IPS DF 4.7 (cell line): ENCODE data around the gene VOPP1.
"Not testable (repeated sequence)": the region's sequence is repeated elsewhere in the genome, so short reads cannot be mapped to it uniquely, and the experiment has no call there.

ENCODE experiments used
- DNase-seq: peaks from one replicate; pipeline ENCODE4 v3.0.0-alpha.2; 2013; ENCODE audit warnings: low spot score; ENCODE audit errors: extremely low read depth

VOPP1 gene, protein sequence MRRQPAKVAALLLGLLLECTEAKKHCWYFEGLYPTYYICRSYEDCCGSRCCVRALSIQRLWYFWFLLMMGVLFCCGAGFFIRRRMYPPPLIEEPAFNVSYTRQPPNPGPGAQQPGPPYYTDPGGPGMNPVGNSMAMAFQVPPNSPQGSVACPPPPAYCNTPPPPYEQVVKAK

DNA sequence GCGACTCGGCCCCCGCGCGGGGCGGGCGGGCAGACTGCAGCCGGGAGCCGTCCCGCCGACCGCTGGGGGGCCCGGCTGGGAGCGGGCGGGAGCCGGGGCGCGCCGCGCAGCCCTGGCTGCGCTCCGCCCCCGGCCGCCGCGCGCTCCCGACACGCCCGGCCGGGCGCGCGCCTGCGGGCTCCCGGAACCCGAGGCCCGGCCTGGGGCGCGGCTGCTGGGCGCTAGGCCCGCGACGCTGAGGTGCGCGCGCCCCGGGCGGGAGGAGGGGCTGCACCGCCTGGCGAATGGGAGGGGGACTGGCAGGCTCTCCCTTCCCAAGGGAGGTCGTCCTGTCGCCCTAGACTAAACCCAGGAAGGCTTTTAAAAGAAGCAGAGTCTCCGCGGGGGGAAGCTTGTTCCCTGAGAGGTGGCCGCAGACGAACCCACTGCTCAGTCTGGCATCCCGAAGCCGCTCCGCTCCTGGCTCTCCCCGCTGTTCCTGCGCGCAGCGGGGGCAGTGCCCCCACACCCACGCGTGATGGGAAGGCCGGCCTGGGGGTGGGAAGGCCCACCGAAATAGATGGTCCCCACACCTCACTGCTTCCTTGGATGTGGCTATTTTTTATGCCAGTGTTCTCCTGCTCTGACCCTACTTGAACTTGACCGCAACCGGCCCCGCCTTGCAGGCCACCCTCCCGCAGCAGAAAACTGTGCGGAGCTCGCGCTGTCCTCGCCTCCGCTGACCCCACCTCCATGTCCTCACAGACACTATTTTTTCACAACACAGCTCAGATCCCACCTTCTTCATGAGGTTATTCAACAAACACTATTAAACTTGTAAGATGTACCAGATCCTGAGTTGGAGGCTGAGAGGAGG is at the start of gene VOPP1:
TSS of gene VOPP1 (minus strand) at position 125 of the 856 bp plus-strand sequence. CDS start 178 bp downstream, outside the sequence.
- DNase-seq, result no peak

- no peak for DNase-seq
These were observed 46.6 kb upstream of the VOPP1 start for GRCh38 chr7:55618913-55619312.

DNA sequence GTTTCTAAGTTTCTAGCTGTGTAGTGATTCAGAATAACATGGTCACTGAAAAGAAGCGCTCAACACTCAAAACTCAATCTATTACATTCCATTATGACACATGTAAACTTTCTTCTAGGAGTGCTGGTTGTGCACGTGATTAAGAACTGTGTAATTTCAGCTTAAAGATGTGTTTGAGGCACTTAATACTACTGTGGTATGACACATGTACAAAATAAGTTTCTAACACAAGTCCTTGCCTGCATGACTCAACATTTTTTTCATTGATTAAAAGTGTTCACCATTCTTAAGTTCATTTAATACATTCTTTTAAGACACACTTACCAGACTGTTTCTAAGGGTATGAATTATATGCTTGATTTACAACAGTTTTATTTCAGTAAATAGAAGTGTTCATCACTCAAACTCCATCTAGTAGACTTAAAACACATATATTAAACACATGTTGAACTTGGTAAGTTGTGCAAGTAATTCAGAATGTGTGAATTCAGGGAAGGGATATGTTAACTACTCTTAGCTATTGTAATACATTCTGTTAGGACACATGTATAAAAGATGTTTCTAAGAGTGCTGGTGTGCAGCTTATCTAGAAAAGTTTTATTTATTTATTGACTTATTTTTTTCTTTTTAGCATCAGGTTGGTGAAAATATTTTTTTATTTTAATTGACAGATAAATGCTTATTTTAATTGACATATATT is 42.2 kb upstream of the VOPP1 start:
- DNase-seq, result not testable (repeated sequence)

DNA sequence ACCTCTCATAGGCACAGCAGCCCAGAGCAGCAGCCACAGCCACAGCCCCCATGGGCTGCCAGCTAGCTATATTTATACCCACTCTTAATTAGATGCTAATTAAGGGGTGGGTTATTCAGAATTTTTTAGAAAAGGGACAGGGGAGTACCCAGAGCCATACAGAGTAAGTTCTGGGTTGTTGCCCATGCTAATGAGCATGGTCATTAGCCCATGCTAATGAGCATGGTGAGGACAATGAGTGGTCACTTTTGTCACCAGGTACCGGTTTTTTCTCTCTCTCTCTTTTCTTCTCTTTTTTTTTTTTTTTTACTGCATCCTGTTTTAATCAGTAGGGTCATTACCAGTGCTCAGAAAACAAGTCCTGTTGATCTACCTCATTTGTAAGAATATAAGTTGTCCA is 37.4 kb upstream of the VOPP1 start:
- DNase-seq, result not testable (repeated sequence)

GRCh38 chr7:55605661-55606060 is 33.4 kb upstream of the VOPP1 start:
- not testable (repeated sequence) for DNase-seq

GRCh38 chr7:55597944-55598499 is 25.7 kb upstream of the VOPP1 start:
- DNase-seq, result not testable (repeated sequence)

GRCh38 chr7:55597214-55597739 is 25.0 kb upstream of the VOPP1 start:
- DNase-seq, result not testable (repeated sequence)

GRCh38 chr7:55595511-55595910 is 23.2 kb upstream of the VOPP1 start:
- DNase-seq, result no peak

GRCh38 chr7:55594870-55595269 is 22.6 kb upstream of the VOPP1 start:
- no peak for DNase-seq

GRCh38 chr7:55594414-55594813 is 22.1 kb upstream of the VOPP1 start:
- DNase-seq, result no peak

DNA sequence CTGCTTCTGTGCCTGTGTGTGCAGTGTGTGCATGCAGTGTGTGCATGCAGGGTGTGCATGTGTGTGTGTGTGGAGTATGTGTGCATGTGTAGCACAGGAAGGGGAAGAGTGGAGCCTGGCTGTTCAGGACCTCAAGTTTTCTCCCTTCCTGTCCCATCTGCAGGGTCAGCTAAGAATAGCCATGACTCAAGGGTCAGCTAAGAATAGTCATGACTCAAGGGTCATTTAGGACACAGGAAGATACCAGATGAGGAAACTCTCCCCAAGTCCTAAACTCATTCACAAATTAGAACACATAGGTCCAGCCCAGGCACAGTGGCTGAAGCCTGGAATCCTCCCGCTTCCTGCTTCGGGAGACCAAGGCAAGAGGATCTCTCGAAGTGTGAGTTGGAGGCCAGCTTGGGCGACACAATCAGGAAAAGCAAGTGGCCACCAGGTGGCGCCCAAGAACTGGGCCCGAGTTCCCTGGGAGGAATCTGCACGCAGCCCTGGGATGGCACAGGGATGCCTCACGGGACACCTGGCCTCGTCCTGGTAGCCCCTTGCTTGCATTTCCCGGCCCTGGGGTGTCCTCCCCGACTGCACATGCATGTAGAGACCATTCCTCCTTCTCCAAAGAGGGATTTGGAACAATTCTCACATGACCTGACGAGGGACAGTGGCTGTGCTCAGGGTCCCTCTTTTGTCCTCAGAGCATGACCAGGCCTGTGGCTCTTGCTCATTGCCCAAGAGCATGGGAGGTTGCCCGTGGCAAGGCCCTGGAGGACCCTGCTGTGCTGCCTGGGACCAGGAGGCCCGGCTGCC is 21.4 kb upstream of the VOPP1 start:
- DNase-seq, result no peak

DNA sequence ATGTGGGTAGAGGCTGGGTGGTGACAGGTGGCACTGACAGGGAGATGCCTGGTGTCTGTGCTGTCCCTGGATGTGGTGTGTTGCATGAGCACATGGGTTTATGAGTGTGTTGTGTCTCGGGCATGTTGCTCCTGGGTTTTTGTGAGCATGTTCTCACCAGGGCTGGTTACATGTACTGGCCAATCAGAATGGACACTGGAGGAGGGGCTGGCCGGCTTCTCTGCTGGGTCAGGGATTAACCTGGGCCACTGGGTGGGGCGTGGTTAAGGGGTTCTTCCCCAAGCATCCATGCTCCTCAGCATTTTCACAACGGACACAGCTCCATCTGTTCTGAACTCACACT is 20.8 kb upstream of the VOPP1 start:
- no peak for DNase-seq

DNA sequence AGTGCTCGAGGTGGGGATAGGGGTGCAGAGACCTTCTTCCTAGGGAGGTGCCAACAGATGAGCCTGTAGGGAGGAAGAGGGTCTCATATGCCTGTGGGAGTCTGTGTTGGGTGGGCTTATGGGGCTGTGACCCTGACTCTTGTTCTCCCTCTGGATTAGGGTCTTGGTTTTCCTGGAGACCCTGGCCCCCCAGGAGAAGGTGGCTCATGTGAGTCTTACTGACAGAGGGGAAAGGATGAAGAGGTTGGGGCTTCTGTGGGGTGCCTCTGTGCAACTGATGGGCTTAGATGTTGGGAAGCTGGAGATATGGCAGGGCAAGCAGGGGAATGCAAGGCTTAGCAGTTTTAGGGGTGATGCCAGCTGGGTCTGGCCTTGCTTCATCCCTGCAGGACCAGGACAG is 20.2 kb upstream of the VOPP1 start:
- DNase-seq, result no peak

DNA sequence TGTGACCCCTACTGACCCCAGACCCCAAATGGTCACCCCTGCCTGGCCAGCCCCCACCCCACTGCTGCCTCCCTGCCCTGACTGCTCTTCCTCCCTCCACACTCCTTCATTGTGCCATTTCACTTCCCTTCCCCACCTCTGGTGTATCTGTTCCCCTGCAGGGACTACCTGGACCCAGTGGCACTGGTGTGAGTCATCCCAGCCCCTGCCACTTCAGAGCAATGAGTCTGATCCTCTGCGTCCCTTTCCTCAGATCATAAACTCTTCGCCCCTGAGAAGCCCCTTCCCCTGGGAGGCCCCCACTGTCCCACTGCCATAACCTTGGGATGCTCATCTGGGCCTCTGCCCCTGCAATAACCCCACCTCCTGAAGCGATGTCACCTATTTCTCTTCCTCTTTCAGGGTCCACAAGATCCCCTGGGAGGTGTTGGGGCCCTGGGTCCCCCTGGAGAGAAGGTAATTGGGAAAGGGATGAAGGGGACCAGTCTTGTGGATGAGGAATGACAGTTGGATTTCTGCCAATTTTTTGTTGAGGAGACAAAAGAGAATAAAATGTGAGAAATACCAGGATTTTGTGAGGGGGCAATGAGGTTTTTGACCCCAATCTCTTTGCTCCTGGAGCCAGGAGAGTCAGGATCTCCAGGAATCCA is 19.1 kb upstream of the VOPP1 start:
- no peak for DNase-seq

DNA sequence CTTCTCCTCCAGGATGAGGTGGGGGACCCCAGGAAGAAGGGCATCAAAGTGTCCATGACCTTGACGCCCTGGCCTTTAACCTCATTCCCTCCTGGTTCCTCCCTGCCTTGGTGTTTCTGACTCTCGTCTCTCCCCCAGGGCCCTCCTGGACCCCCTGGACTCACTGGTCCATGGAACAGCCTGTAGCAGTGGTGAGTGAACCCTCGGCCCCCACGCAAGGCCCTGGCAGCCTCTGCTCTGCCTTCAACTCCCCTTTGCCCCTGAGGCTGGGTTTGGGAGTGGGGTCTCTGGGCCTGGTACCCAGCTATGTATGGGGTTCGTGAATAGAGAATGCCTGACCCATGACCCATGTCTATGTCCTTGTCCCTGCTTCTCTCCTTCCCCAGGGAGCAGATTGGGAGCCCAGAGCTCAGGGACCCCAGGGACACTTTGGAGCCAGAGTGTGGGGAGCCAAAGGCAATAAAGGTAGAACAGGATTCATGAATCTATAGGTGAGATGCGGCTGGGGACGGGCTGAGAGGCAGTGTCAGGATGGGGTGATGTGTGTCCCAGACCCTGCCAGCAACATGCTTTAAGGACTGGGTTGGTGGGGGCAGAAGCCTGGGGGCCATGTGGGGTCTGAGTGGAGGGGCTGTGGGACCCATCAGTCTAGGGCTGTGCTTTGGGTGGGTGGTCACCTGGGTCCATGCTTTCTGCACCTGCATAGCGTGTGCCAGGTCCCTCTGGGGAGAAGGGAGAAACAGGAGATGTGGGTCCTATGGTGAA is 18.4 kb upstream of the VOPP1 start:
- no peak for DNase-seq

DNA sequence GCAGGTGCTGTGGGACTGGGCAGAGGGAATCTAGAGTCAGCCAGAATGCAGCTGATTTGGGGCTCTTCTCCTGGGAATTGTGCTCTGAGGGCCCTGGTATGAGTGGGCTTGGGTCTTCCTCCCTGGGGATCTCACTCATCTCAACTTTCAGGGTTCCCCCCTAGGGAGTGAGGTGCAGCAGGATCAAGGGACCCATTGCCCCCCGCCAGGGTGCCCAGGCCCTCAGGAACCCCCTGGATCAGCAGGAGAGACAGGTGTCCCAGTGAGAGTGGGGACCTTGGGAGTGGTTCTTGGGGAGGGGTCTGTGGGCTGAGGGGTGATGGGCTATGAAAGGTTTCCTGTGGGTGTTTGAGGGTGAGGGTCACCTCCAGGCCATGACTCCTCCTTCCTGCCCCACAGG is 17.6 kb upstream of the VOPP1 start:
- DNase-seq, result no peak

- DNase-seq, result no peak
These were observed 16.8 kb upstream of the VOPP1 start for GRCh38 chr7:55588976-55589604.

DNA sequence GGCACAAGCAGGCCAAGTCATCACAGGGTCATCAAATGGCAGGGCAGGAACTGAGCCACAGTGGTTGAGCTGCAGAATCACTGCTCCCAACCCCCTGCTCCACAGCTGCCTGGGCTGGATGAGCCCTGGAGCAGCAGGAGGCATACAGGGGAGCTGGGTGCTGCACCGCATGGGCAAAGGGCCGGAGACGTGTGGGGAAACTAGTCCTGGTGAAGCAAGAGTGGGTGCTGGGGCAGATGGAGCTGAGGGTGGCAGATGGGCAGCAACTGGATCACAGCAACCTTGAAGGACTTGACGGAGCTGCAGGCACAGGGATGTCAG is 16.0 kb upstream of the VOPP1 start:
- no peak for DNase-seq

DNA sequence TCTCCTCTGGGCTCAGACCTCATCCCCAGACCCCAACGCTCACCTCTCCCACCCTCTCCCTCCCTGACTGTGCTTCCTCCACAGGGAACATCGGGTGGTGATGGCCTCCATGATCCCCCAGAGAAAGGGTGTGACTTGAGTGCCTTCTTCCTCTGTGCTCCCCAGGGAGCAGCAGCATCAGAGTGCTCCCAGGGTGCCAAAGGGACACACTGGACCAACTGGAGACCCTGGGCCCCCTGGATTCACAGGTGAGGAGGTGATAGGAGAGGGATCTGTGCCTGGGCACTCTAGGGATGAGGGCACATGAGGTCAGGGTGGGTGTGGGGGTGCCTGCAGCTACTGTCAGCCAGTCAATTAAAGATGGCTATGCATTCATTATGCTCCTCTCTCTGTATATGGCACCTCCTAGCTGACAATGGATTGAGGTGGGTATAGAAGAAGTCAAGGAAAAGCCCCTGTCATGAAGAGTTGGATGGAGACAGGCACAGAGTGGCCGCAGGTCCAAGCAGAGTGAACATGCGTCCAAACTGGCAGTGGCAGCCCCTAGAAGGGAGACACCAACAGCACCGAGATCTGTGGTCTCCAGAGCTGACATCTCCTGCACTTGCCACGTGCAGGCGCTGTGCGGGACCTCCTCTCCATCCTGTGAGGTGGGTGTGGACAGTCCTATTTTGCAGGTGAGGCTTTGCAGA is 15.5 kb upstream of the VOPP1 start:
- DNase-seq, result no peak
